Calu3 (cell line): ENCODE data around the gene ABLIM2. TPM values are rescaled to one million over a fixed set of nuclear protein-coding genes. Genes with fewer than 3 reads are reported as not detected.
A peak's percentile ranks its signal among the peaks of the same experiment; 100 is the strongest.

Source experiments
- BruUV-seq: library from RNA; stranded (reverse); fragments of 400-500 nt; replicated peaks from 2 replicates; lab custom pipeline; 2021; lab: Mats Ljungman, UMichigan
- CTCF ChIA-PET: fragments of 300-600 bp; sonication (Branson Sonifier 250); formaldehyde crosslinking; loops from one replicate; lab custom pipeline; 2022; ENCODE audit warnings: antibody characterized with exemption; lab: Charles Lee
- DNase-seq: peaks from one replicate; pipeline ENCODE4 v3.0.0; 2022
- H3K27ac Mint-ChIP-seq: one replicate; pipeline ENCODE4 v1.8.0; 2022; ENCODE audit warnings: mixed read lengths; ENCODE audit not compliant: unreplicated experiment
- H3K27me3 Mint-ChIP-seq: one replicate; pipeline ENCODE4 v1.8.0; 2022; ENCODE audit warnings: mixed read lengths; ENCODE audit not compliant: unreplicated experiment
- H3K36me3 Mint-ChIP-seq: one replicate; pipeline ENCODE4 v1.8.0; 2022; ENCODE audit warnings: mild to moderate bottlenecking, moderate library complexity, mixed read lengths; ENCODE audit not compliant: insufficient read depth, unreplicated experiment
- H3K4me1 Mint-ChIP-seq: one replicate; pipeline ENCODE4 v1.8.0; 2022; ENCODE audit warnings: mild to moderate bottlenecking, low read depth, mixed read lengths; ENCODE audit not compliant: unreplicated experiment
- H3K4me3 Mint-ChIP-seq: one replicate; pipeline ENCODE4 v1.8.0; 2022; ENCODE audit warnings: mild to moderate bottlenecking, low read depth, moderate library complexity, mixed read lengths; ENCODE audit not compliant: unreplicated experiment
- H3K9me3 Mint-ChIP-seq: one replicate; pipeline ENCODE4 v1.8.0; 2022; ENCODE audit warnings: low read depth, mixed read lengths; ENCODE audit not compliant: unreplicated experiment
- intact Hi-C: fragments of 100-400 bp; cut with micrococcal nuclease; formaldehyde crosslinking; loops from one replicate; pipeline ENCODE4 v1.10.0; 2022; ENCODE audit not compliant: unreplicated experiment
- total RNA-seq: library from RNA; stranded (reverse); gene quantifications from 2 replicates; pipeline ENCODE4 v1.2.3, GENCODE V29; 2022
- TF ChIP-seq, protein P1 (sequence below): fragments of 200-600 bp; IDR thresholded peaks from one replicate; pipeline ENCODE4 v1.8.0; 2022; ENCODE audit warnings: antibody characterized with exemption; ENCODE audit not compliant: unreplicated experiment

The ABLIM2 gene
- total RNA-seq, 1 experiment from 2014 or later, result 1.0 TPM

DNA sequence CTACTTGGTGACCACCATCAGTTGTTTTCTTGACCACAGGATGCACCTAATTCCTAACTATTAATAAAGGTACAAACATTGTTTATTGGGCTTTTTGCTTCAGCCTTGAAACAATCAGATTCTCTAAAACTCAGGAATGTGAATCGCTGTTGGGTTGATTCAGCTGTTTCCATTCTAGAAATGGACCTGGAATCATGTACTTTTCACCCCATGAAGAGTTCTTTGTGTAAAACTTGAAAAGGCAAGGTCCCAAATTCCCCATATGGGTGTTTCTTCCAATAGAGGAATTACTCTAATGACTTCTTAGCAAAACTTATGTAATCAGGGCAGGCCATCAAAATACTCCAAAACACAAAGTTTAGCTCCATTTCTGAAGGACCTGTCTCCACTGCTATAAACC is 226.3 kb downstream of the ABLIM2 start:
- DNase-seq, result no peak
- no peaks in the 10 kb centered on the region for H3K27me3 Mint-ChIP-seq

DNA sequence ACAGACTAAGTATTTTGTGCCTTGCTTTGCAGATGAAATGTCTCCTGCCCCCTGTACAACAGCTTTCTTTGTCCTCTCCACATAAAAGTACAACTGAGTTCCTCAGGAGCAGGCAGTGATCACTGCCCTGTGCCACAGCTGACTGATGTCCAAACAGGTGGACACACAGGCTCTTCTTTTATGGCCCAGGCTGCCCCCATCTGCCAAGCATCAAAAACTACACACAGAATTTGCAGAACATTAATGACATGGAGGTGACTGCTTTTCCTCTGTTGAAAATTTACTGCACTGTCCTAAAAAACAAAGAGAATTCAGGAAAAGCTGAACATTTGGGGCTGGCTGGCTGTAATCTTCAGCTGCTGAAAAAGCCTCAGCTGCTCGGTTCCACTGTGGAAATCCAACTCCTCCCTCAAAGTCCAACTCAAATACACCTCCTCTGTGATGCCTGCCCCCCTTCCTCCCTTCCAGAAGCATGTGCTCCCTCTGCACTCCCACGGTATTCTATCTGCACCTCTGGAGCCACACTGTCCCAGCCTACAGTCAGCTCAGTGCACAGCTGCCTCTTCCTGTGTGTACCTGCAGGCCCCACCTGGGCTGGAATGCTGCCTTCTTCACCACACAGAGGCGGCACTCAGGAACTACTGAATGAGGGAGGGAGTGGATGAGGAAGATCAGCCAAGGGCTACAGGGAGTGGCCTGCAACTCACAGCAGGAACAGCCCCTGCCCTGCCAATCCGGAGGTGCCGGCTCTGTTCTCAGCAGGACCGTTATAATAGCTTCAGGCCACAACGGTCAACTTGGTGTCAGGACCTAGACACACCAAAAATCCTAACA is 229.3 kb downstream of the ABLIM2 start:
- peaks cover 36% of the 10 kb centered on the region for H3K4me1 Mint-ChIP-seq
- no peaks in the 10 kb centered on the region for H3K9me3 Mint-ChIP-seq
- TF ChIP-seq, protein P1, sequence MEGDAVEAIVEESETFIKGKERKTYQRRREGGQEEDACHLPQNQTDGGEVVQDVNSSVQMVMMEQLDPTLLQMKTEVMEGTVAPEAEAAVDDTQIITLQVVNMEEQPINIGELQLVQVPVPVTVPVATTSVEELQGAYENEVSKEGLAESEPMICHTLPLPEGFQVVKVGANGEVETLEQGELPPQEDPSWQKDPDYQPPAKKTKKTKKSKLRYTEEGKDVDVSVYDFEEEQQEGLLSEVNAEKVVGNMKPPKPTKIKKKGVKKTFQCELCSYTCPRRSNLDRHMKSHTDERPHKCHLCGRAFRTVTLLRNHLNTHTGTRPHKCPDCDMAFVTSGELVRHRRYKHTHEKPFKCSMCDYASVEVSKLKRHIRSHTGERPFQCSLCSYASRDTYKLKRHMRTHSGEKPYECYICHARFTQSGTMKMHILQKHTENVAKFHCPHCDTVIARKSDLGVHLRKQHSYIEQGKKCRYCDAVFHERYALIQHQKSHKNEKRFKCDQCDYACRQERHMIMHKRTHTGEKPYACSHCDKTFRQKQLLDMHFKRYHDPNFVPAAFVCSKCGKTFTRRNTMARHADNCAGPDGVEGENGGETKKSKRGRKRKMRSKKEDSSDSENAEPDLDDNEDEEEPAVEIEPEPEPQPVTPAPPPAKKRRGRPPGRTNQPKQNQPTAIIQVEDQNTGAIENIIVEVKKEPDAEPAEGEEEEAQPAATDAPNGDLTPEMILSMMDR, result no peak
- BruUV-seq, result no TSS peak
- peak; percentile 68 for DNase-seq
- H3K27me3 Mint-ChIP-seq, result no peaks in the 10 kb centered on the region
- peaks cover 5% of the 10 kb centered on the region for H3K36me3 Mint-ChIP-seq
- intact Hi-C loops, result loop anchor here (10.0 kb wide), 1 partner anchor 125 kb away; no protein-coding TSS in a partner anchor
- CTCF ChIA-PET, result interaction anchor here (1.0 kb wide), 1 partner anchor 9 kb away, joined by 3 read pairs; no protein-coding TSS in a partner anchor
- H3K4me3 Mint-ChIP-seq, result peak overlapping the region; percentile 47
- peak overlapping the region; percentile 2 for H3K27ac Mint-ChIP-seq

More for the DNA sequence above, 226.3 kb downstream of the ABLIM2 start:
- peaks cover 27% of the 10 kb centered on the region for H3K4me1 Mint-ChIP-seq
- H3K36me3 Mint-ChIP-seq, result peaks cover 10% of the 10 kb centered on the region
- TF ChIP-seq, protein P1, result no peak
- intact Hi-C loops, result no loop called here
- H3K27ac Mint-ChIP-seq, result no peak overlapping the region
- no peaks in the 10 kb centered on the region for H3K9me3 Mint-ChIP-seq
- CTCF ChIA-PET, result no interaction called here
- no peak overlapping the region for H3K4me3 Mint-ChIP-seq
- BruUV-seq, result no TSS peak

DNA sequence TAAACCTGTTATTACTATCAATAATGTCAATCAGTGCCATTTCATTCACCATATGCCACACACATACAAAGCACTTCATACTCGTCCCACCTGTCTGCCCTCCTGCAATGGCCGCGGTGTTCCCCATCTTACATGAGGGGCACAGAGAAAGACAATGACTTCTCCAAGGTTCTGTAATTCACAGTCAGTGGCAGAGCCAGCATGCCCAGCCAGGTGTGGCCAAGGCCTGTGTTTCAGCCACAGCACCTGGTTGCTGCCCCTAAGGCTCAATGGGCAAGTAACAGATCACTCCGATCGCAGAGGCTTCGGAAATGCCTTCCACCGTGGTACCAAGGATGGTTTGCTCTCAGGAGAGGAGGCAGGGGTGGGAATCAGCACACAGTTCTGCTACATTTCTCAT is 229.9 kb downstream of the ABLIM2 start:
- no peaks in the 10 kb centered on the region for H3K9me3 Mint-ChIP-seq
- DNase-seq, result no peak
- intact Hi-C loops, result loop anchor here (10.0 kb wide), 1 partner anchor 124 kb away; no protein-coding TSS in a partner anchor
- H3K4me1 Mint-ChIP-seq, result peaks cover 43% of the 10 kb centered on the region
- H3K4me3 Mint-ChIP-seq, result no peak overlapping the region
- BruUV-seq, result no TSS peak
- peaks cover 5% of the 10 kb centered on the region for H3K36me3 Mint-ChIP-seq
- CTCF ChIA-PET, result no interaction called here
- H3K27ac Mint-ChIP-seq, result no peak overlapping the region
- no peaks in the 10 kb centered on the region for H3K27me3 Mint-ChIP-seq
- TF ChIP-seq, protein P1, result no peak

GRCh38 chr4:7926822-7927221 is 231.8 kb downstream of the ABLIM2 start:
- H3K36me3 Mint-ChIP-seq, result peaks cover 5% of the 10 kb centered on the region
- intact Hi-C loops, result loop anchor here (10.0 kb wide), 1 partner anchor 122 kb away; no protein-coding TSS in a partner anchor
- H3K9me3 Mint-ChIP-seq, result no peaks in the 10 kb centered on the region
- CTCF ChIA-PET, result interaction anchor here (0.6 to 0.9 kb wide), 2 partner anchors 11 to 101 kb away, joined by 3 read pairs; no protein-coding TSS in a partner anchor
- no TSS peak for BruUV-seq
- TF ChIP-seq, protein P1, result no peak
- no peaks in the 10 kb centered on the region for H3K27me3 Mint-ChIP-seq
- no peak for DNase-seq
- peaks cover 43% of the 10 kb centered on the region for H3K4me1 Mint-ChIP-seq
- no peak overlapping the region for H3K4me3 Mint-ChIP-seq
- H3K27ac Mint-ChIP-seq, result no peak overlapping the region
